Measurements from ENCODE around the gene AANAT. TPM values are rescaled to one million over a fixed set of nuclear protein-coding genes. Genes with fewer than 3 reads are reported as not detected.

Gene AANAT
- total RNA-seq, 1 experiment from 2014 or later, result not detected

GRCh38 chr17:76468634-76469010 is 1.2 kb downstream of the AANAT start:
- no peak for DNase-seq (ENCODE audit: low spot score)

GRCh38 chr17:76469076-76469990 is 1.9 kb downstream of the AANAT start:
- no peak for DNase-seq (ENCODE audit: low spot score)

DNA sequence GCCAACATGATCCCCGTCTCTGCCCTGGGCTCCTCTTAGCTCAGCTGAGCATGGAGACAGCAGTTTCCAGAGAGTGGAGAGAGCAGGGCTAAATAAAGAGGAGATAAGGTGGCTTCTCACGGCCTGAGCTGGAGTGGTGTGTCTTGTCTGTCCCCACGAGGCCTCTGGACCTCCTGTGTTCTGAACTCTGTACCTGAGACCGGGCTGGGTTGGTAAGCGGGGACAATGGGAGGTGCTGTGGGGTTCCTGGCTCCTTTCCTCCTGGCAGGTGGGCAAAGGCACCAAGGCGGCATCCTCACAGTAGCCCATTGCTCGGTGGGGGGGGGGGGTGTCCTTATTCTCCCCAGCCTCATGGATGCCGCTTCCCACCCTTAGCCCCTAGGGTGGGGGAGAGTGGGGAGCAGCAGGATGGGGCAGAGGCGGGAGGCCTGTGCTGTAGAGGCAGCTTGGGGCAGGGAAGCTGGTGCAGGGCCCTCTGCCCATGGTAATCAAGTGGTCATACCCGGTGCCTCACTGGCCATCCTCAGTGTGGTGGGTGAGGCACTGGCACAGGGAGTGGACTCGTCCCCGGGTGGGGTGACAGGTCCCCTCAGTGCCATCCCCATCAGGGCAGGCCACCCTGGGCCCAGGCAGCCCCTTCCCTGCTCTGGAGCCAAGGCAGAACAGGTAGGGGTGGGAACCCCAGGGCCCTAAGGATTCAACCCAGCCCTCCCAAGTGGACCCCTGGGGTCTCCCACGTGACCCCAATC is 2.8 kb downstream of the AANAT start:
- DNase-seq (ENCODE audit: low spot score), result no peak

- no peak for DNase-seq (ENCODE audit: low spot score)
Observed at GRCh38 chr17:76471498-76472257, 4.3 kb downstream of the AANAT start.

DNA sequence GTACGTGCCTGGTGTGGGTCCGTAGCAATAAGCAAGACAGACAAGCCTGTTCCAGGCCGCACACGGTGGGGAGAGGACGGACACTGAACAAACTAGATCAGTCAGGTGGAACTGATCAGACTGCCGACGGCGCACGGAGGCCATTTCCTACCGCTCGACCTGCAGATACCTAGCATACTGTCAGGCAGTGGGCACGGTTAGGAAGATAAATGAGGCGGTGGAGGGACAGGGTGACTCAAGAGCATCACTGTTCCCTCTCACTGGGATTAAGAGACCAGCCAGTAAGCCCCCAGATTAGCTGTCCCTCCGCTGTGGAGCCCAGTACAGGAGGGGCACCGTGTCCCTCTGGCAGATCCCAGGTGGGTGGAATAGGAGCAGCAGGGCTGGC is 4.8 kb downstream of the AANAT start:
- no peak for DNase-seq (ENCODE audit: low spot score)

- no peak for DNase-seq (ENCODE audit: low spot score)
Observed at GRCh38 chr17:76472726-76473125, 5.3 kb downstream of the AANAT start.

DNA sequence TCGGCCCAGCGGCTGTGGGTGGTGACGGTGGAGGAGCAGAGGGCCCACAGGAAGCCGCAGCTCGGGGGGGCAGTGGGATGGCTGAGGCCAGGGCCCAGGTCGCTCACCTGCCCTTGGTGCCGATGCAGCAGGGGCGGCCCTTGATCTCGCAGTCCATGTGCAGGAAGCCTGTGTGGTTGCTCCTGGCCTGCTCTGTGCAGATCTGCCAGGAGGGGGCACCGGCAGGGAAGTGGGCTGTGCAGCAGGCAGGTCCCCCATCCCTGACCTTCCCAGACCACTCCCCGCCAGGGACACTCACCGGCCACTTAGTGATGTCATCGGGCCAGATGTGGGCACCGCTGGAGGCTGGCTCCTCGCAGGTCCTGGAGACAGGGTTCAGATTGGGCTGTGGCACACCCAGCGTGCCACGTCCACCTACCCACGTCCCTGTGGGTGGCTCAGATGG is 6.2 kb downstream of the AANAT start:
- no peak for DNase-seq (ENCODE audit: low spot score)

DNA sequence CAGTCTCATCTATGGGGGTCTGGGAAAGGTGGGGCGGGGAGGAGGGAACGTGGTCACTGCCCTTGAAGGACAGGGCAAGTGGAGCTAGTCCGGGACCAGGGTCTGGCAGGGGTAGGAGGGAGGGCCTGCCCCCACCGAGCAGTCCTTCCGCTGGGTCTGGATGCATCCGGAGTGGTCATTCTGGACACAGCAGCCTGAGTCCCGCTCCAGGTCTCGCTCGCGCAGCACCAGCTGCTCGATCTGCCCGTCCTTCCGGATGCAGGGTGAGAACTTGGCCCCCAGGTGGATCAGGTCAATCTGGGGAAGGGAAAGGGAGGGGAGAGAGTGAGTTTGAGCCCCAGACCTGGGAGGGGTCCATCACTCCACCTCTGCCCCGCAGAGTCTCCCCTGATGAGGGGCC is 6.8 kb downstream of the AANAT start:
- DNase-seq (ENCODE audit: low spot score), result no peak

DNA sequence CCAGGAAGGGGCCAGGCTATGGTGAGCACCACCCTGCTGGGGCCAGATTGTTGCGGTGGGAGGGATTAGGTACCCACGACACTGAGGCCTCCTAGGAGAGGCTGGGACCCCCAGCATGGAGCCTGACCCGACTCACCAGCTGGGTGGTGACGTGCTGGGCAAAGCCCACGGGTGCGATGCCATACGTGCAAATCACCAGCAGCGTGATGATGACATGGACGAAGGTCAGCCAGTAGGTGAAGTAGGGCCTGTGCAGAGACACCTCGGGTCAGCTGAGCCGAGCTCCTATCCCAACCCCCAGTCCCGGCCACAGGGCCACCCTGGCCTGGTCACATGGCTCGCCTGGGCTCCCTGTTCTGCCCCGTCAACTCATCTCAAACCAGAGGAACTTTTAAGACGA is 7.5 kb downstream of the AANAT start:
- DNase-seq (ENCODE audit: low spot score), result no peak

- no peak for DNase-seq (ENCODE audit: low spot score)
Observed at GRCh38 chr17:76475302-76475701, 7.9 kb downstream of the AANAT start.

DNA sequence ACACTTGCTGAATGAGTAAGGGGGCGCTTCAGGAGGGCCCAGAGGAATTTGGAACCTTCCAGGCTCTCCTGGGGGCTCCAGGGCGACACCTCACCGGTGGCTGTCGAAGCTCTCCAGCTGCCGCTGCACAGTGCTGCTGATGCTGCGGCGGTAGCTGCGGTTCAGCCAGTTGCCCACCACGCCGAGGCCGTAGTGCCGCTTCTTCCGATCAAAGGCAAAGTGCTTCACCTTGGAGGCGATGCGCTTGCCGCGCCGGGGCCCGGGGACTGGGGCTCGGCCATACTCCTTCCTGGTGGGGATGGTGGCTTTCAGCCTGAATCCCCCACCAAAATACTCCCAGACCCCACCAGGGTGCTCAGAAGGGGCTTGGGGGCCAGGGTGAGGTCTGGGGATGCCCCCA is 9.3 kb downstream of the AANAT start:
- no peak for DNase-seq (ENCODE audit: low spot score)

- DNase-seq (ENCODE audit: low spot score), result no peak
Observed at GRCh38 chr17:76477576-76477975, 10.2 kb downstream of the AANAT start.

GRCh38 chr17:76478097-76478496 is 10.7 kb downstream of the AANAT start:
- no peak for DNase-seq (ENCODE audit: low spot score)

- DNase-seq (ENCODE audit: low spot score), result no peak
Observed at GRCh38 chr17:76478730-76479514, 11.5 kb downstream of the AANAT start.

- DNase-seq (ENCODE audit: low spot score), result no peak
Observed at GRCh38 chr17:76479515-76480060, 12.2 kb downstream of the AANAT start.

DNA sequence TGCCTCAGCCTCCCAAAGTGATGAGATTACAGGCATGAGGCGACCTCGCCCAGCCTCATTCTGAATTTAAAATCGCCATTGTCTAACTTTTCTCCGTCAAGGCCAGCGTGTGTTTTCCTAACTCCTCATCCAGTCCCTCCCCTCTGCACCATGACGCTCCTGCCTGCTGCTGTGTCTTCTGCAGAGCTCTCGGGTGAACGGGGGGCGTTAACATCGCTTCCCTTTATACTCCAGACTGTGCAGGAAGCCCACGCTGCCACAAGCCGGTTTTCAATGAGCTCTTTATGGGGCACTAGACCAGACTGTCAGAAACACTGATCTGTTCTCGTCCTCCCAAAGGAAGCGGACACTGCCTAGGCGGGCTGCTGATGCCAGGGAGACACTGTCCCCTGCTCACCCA is 13.2 kb downstream of the AANAT start:
- no peak for DNase-seq (ENCODE audit: low spot score)

GRCh38 chr17:76481071-76481655 is 13.8 kb downstream of the AANAT start:
- no peak for DNase-seq (ENCODE audit: low spot score)

DNA sequence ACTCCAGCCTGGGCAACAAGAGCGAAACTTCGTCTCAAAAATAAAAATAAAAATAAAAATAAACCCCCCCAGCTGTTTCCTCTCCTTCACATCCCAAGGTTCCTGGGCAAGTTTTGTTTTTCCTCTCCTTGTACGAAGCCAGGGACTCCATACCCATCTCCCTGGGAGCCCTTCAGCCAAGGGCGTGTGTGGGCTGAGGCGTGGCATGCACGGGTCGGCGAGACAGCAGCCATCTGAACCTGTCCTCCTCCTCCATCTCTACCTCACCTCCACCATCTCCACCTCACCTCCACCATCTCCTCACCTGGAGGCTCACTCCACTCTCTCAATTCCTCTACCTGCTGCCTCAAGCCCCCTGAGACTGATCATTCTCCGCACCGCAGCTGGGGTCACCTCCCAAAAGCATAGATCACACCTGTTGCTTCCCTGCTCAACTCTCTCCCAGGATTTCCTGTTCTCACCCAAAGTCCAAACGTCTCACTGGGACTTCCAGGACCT is 16.9 kb downstream of the AANAT start:
- no peak for DNase-seq (ENCODE audit: low spot score)

DNA sequence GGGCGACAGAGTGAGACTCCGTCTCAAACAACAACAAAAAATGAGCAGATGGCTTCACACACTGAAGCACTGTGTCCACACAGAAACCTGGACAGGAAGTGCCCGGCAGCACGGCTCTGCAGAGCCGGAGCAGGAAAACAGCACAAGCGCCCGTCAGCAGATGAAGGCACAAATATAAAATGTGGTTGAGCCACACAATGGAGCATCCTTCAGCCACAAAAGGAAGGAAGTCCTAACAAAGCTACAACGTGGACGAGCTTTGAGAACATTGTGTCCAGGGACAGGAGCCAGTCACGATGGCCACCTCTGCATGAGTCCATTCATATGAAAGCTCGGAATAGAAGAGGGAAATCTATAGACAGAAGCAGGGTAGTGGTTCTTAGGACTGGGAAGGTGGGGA is 18.2 kb downstream of the AANAT start:
- no peak for DNase-seq (ENCODE audit: low spot score)

GRCh38 chr17:76487451-76488192 is 20.2 kb downstream of the AANAT start:
- DNase-seq (ENCODE audit: low spot score), result no peak

Measured in H4 (cell line).